RPMI7951 (cell line): Measurements from ENCODE around the gene CHRNB2. TPM values are rescaled to one million over a fixed set of nuclear protein-coding genes. Genes with fewer than 3 reads are reported as not detected.
"Not testable (repeated sequence)": the region's sequence is repeated elsewhere in the genome, so short reads cannot be mapped to it uniquely, and the experiment has no call there.

Source experiments
- DNase-seq: peaks from one replicate; pipeline ENCODE4 v3.0.0-alpha.2; 2012; ENCODE audit warnings: low read depth
- total RNA-seq: library from RNA; depleted of rRNA; stranded (reverse); fragments of >200 nt; shearing (Covaris generic); gene quantifications from 2 replicates; pipeline ENCODE4 v1.2.3, GENCODE V29; 2014; rRNA removed

CHRNB2 gene, protein sequence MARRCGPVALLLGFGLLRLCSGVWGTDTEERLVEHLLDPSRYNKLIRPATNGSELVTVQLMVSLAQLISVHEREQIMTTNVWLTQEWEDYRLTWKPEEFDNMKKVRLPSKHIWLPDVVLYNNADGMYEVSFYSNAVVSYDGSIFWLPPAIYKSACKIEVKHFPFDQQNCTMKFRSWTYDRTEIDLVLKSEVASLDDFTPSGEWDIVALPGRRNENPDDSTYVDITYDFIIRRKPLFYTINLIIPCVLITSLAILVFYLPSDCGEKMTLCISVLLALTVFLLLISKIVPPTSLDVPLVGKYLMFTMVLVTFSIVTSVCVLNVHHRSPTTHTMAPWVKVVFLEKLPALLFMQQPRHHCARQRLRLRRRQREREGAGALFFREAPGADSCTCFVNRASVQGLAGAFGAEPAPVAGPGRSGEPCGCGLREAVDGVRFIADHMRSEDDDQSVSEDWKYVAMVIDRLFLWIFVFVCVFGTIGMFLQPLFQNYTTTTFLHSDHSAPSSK
- 0.10 TPM in 1 of 2 replicates, not detected in the other for total RNA-seq

DNA sequence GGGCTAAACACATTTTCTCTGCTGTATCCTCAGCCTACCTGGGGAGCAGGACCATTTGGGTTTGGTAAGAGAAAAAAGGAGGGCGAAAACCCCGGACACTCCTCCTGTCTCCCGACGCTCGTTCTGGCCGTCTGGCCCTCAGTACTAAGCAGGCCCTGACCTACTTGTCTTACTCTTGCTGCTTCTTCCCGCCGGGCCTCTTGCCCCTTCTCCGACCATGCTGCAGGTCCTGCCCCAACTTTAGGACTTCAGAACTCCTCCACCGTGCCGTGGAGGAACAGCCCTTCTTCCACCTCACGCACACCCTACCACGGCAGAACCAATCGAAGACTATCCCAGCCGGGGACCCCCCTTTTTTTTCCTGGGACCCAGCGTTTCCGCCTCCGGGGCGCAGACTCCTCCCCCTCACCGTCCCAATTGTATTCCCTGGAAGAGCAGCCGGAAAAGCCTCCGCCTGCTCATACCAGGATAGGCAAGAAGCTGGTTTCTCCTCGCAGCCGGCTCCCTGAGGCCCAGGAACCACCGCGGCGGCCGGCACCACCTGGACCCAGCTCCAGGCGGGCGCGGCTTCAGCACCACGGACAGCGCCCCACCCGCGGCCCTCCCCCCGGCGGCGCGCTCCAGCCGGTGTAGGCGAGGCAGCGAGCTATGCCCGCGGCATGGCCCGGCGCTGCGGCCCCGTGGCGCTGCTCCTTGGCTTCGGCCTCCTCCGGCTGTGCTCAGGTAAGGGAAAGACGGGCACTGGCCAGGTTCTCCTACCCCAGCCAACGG is at the start of gene CHRNB2:
TSS of gene CHRNB2 (plus strand) at position 393 of the 771 bp plus-strand sequence. CDS start at position 660, 267 bp downstream.
- DNase-seq, result peak; percentile 29

DNA sequence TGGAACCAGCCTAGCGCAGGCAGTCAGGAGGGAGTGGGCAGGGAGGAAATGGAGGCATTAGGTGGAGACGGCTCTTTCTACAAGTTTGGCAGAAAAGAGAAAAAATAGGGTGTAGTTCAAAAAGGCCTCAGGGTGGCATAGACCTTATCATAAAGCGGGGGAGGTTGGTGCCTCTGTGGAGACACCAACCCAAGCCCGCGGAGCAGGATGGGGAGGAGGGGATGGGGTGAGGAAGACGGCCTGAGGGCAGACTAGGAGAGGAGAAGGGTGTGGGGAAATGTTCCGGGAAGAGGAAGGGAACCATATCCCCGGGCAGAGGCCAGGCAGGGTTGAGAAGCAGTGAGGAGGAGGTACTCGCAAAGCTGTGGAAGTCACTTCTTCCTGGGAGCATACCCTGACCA is 48.0 kb upstream of the CHRNB2 start:
- DNase-seq, result no peak

DNA sequence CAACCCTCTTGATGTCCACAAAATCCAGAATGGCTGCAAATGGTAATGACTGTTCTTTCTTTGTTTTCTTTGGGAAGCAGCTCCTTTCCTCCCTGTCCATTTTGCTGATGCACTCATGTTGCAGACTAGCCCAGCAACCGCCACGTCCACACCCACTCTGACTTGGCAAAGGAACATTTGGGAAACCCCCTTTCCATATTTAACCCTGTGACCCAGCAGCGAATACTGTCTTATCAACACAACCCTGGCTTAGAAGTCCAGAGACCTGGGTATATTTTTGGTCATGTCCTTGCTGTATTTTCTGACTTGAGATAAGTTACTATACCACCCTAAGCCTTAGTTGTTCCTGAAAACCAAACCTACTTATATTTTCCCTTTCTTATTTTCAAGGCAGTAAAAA is 47.2 kb upstream of the CHRNB2 start:
- no peak for DNase-seq

DNA sequence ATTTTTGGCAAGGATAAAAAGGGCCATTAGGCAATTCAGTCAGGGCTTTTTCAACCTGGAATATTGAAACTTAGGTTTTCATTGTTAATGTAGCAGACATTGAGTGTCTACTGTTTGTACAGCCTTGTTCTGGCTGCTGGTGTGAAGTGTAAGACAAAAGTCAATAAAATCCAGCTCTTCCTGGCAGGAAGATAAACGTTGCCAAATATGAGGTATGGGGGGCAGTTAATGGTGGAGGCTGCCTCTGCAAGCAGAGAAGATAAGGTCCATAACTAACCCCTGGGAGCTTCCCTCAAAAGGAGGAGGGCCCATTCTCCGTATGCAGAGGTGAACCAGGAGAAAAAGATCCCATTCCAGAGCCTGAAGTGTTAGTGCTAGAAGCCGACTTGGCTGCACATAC is 45.9 kb upstream of the CHRNB2 start:
- no peak for DNase-seq

DNA sequence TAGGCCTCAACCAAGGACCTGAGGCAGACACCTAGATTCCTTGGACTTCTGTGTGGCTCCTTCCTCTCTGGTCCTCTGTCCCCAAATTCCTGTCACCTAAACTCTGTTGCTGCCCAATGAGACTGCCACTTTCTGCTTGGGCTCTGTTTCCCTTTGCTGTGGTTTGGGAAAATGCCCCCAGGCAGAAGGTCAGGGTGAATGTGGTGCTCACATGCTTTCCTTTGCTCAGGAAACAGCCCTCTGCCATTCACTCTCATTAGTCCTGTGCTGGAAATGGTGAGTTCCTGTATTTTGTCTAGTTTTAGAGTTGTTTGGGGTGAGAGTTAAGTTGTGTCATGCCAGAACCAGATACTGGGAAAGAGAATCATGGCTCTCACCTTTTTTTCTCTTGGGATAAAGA is 42.7 kb upstream of the CHRNB2 start:
- DNase-seq, result peak; percentile 5

DNA sequence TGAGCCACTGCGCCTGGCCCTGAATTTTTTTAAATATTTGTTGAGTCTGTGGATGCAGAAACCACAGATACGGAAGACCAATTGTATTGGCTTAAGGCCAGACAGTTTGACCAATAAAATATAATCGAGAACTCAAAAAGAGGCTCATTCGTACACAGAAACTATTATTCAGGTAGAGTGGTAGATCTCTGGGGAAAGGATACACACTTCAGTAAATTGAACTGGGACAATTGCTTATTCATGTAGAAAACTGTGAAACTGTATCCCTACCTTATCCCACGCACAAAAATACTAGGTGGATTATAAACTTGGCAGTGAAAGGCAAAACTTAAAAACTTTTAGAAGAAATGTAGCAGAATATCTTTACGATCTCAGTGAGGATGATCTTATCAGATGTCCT is 40.4 kb upstream of the CHRNB2 start:
- no peak for DNase-seq

DNA sequence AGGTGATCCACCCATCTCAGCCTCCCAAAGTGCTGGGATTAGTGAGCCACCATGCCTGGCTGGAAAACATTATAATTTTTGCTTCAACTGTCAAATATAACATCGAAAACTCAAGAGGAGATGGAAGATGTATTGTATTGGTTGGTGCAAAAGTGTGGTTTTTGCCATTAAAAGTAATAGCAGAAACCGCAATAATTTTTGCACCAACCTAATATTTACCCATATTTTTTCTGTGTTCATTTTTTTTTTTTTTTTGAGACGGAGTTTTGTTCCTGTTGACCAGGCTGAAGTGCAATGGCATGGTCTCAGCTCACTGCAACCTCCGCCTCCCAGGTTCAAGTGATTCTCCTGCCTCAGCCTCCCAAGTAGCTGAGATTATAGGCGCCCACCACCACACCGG is 38.3 kb upstream of the CHRNB2 start:
- DNase-seq, result no peak

DNA sequence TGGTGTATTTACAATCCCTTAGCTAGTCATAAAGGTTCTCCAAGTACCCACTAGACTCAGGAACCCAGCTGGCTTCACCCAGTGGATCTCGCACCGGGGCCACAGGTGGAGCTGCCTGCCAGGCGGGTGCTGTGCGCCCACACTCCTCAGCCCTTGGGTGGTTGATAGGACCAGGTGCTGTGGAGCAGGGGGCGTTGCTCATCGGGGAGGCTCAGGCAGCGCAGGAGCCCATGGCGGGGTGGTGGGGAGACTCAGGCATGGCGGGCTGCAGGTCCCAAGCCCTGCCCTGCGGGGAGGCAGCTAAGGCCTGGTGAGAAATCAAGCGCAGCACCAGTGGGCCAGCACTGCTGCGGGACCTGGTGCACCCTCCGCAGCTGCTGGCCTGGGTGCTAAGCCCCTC is 35.6 kb upstream of the CHRNB2 start:
- DNase-seq, result not testable (repeated sequence)

DNA sequence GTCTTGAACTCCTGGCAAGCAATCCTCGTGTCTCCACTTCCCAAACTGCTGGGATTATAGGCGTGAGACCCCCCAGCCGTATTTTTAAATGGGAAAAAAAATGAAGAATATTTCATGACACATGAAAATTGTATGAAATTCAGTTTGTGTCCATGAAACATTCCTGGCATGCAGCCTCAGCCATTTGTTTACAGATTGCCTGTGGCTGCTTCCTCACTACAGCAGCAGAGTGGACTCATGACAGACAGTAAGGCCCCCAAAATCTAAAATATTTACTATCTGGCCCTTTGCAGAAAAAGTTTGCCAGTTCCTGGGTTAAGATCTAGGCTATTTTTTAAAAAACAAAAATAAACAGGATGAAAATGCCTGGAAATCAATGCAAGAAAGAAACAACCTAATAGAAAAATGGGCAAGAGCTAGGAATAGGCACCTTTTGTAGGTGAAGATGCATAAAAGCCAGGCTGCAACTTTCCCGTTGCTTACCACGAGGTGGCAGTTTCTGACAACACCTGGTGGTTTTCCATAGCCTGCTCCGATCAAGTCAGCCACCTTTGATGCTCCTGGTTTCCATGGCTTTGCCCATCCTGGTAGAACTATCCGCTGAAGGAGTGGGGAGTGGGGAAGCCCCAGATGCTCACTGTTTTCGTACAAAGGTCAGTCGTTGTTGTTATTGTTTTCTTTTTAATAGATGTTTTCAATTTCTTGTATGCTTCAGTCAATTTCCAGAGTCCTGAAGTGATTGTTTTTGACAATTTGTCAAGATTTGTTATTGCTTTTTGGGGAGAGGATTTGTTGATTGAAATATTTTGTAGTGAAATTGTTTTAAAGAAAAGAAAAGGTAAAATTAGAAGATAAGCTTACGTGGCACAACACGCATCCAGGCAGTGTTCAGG is 33.4 kb upstream of the CHRNB2 start:
- DNase-seq, result peak; percentile 16

DNA sequence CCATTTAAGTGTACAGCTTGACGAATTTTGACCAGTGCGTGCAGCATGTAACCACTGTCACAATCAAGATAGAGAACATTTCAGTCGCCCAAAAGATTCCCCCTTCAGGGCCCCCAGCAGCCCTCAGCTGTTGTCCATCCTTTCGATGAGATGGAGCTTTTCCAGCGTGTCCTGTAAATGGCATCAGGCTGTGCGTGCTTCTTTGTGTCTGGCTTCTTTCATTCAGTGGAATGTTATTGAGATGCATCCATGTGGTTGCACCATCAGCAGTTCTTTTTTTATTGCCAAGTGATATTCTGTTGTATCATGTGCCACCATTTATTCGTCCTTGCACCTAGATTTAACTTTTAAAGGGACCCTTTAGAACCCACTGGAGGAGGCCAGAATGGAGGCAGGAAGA is 31.0 kb upstream of the CHRNB2 start:
- no peak for DNase-seq

DNA sequence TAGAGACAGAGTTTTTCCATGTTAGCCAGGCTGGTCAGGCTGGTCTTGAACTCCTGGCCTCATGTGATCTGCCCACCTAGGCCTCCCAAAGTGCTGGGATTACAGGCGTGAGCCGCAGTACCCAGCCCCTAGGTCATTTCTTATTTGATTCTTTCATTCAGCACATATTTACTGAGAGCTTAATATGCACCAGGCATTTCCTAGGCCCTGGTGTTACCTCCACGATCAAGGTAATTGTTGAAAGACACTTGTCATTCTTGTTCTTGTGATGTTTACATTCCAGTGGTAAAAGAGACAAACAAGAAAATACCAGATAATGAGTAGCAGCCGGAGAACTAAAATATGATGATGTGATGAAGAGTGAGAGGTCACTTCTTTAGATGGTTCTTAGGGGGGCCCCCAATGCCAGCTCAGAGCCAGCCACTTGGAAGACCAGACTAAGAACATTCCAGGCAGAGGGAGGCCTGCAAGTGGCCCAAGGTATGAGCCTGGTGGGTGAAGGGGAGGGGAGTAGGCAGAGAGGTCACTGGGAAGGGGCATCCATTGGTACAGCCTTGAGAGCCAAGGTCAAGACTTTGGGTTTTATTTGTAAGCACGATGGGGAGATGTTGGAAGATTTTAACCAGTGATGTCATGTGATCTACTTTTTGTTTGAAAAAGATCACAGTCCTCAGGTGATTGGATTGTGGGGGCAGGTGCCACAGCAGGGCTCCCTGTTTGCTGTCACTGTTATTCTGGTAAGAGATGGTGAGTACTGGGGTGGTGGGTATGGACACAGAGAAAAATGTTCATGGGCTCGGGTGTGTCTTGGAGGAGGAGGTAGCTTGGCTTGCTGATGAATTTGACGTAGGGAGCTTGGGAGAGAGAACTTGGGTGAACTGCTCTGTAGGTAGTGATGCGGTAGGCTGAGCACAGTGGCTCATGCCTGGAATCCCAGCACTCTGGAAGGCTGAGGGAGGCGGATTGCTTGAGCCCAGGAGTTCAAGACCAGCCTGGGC is 27.8 kb upstream of the CHRNB2 start:
- DNase-seq, result no peak

DNA sequence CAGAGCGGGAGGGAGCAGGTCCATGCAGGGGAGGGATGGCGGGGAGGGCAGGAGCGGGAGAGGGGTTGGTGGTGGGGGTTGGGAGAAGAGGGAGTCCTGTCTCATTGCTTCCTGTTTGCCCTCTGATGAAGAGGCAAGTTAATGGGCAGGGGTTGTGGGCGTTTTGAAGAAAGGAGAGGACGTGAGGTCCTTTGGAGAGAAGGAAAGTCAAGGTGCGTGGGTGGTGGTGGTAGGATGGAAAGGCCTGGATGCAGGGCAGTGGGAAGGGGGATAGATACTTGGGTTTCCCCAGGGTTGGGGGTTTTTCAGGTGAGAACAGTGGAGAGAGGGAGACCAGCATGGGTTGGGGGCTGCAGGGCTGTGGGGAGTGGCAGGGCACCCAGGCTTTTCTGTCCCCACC is 26.3 kb upstream of the CHRNB2 start:
- DNase-seq, result no peak

DNA sequence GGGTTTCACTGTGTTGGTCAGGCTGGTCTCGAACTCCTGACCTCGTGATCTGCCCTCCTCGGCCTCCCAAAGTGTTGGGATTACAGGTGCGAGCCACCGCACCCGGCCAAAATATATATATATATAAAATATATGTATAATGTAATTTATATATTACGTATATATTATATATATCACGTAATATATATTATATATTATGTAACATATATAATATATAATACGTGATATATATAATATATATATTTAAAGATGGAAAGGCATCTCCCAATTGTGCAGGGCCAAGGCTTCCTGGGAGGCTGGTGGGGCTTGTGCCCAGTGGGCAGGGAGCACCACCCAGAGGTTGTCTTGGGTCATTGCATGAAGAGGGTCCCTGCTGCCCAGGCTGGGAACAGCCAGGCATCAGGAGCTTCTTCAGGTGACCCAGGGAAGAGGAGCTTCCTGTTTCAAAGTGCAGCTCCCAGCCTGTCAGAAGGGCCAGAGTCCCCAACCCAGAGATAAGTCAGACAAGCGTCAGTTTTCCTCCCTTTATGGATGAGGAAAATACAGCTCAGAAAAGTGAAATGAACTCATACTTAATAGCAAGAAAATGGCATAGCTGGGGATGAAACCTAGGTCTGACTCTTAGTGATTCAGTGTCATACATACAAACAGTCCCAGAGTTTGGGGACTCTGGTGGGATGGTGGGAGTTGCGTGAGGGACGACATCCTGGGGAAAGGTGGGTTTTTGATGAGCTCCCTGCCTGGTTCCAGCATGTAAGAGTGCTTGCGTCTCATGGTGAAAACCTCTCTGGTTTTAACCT is 21.1 kb upstream of the CHRNB2 start:
- peak; percentile 40 for DNase-seq

DNA sequence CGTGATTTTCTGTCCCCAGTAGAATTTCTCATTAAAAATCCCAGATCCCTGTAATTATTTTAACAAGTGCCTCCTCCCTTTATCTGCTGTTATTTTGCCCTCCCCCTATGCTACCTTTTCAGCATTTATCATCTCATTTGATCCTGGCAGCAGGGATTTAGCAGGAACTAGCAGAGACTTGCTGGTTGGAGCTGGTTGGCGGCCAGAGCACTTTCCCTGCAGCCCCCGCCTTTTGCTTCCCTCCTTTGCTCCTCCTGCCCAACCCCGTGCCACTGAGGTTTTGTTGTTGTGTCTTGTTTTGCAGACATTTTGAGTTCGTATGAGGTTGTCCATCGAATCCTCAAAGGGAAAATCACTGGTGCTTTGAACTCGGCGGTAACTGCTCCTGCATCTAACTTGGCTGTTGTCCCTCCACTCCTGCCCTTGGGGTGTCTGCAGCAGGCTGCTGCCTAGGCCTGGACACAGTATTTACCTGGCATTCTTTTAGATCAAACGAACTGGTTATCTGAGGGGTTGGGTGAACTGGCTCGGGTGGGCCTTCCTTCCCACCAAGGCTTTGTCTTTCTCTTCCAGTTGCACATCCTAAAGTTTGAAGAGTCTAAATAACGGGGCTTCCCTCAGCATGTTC is 20.4 kb upstream of the CHRNB2 start:
- no peak for DNase-seq

DNA sequence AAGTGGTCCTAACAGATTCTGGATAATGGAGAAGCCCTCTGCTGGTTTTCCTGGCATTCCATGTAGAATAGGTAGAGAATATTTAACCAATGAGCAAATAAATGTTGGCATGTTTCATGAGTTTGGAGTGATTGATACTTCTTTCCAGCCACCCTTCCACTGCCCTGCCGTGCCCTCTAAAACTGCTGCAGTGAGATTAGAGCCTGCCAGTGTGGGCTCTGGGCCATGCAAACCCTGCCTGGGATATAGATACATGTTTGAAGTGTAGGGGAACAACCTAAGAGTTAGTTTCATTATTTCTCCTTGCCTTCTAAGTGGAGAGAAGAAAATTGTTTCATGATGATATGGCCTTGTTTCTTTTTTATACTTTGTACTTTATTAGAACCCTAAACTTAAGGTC is 19.6 kb upstream of the CHRNB2 start:
- no peak for DNase-seq

DNA sequence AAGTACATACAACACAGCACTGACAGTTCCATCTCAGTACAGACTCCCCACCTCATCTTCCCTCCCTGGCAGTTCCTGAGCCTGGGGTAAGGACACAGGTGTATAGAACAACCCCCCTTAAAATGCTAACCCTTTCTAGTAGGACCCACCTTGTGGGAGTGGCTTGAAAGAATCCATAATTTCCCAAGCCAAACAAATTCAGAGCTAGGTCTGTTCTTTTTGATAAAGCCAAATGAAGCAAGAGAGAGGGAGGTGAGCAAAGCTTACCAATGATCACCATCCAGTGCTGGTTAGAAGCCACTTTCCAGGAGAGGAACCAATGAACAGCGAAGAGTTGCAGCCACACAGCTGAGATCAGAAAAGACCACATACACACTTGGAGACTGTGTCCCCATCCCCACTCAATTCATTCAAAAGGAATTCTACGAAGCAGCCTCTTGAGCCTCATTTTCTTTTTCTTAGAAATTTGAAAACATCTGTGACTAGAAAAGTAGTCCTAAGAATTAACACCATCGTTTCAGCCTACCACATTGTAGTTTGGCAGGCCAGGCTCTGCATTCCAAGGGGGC is 18.3 kb upstream of the CHRNB2 start:
- DNase-seq, result no peak

DNA sequence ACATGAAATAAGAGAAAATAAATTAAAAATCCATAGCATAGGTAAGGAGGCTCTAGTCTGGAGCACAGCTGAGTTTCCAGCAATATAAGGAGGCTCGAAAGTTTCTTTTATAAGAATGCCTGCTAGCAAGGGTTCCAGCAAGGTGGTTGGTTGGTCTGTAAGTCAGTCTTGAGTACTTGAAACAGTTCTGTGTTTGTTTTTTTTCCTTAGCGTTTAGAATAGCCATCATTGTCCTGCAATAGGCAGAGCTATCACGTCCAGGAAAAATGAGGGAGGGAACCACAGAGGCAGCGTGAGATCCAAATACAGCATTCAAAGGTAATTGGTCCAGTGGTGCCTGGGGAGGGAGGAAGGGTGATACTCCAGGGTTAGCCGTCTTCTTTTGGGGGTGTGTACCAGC is 17.5 kb upstream of the CHRNB2 start:
- DNase-seq, result no peak

DNA sequence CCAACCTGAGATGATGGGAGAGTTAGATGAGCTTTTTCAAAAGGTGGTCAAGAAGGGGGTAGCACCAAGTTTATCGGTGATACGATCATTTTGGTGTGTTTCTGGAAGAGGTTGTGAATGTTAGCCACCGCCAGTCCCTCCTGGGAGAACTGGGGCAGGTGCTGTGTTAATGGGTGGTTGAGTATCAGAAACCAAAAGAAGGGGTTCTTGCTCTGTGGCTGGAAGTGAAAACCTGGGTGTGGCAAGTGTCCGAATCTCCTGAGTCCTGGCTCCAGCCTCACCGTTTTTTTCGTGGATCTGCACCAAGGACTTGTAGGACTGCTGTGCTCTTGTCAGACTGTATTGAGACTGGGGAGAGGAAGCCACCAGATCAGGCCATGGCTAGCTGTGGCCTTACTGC is 16.9 kb upstream of the CHRNB2 start:
- DNase-seq, result no peak

DNA sequence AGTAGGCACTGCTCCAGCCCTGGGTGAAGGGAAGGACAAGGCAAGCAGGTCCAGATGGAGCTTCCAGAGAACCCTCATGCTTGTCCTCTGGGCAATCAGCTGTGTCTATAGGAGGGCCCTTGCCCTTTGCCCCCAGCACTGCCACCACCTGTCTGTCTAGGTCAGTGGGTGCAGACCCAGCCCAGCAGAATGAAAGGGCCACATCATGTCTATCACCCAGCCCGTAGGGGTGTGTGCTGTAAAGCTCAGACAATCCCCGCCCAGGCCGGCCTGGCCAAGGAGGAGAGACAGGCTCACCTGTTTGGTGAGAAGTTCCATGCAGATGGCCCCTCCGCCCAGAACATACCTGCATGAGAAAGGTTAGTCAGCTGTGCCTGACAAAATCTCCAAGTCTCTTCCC is 16.1 kb upstream of the CHRNB2 start:
- no peak for DNase-seq
